GM12878 (cell line): Measurements from ENCODE around the gene CNR1. TPM values are rescaled to one million over a fixed set of nuclear protein-coding genes. Genes with fewer than 3 reads are reported as not detected.

Experiments used
- ATAC-seq: fragments of 200-7000 bp; cut with Tn5 transposase; 3 replicates; pipeline ENCODE4 v1.9.1; 2020; ENCODE audit warnings: mild to moderate bottlenecking, moderate library complexity
- BruUV-seq: library from RNA; stranded (reverse); fragments of 400-500 nt; replicated peaks from 2 replicates; lab custom pipeline; 2021; lab: Mats Ljungman, UMichigan
- CTCF ChIA-PET: fragments of 300-600 bp; sonication (Branson Sonifier 250); formaldehyde crosslinking; extraction: SDS; loops from one replicate; lab custom pipeline; 2021; ENCODE audit warnings: inconsistent platforms; lab: Yijun Ruan, JAX
- POLR2A ChIA-PET: fragments of 350-600 bp; formaldehyde crosslinking; extraction: SDS; loops from one replicate; lab custom pipeline; 2021; ENCODE audit warnings: inconsistent platforms; lab: Charles Lee
- RAD21 ChIA-PET: fragments of 300-600 bp; sonication (Branson Sonifier 250); formaldehyde crosslinking; loops from one replicate; lab custom pipeline; 2023; ENCODE audit warnings: antibody characterized with exemption; ENCODE audit not compliant: unreplicated experiment; lab: Charles Lee
- SMC1A ChIA-PET: fragments of 300-600 bp; sonication (Branson Sonifier 250); formaldehyde crosslinking; loops from one replicate; lab custom pipeline; 2023; ENCODE audit not compliant: unreplicated experiment, uncharacterized antibody; lab: Charles Lee
- DNase-seq: peaks from one replicate; pipeline ENCODE4 v3.0.0-alpha.2; 2011; ENCODE audit warnings: low read depth, low spot score
- FAIRE-seq: peaks from 3 replicates; lab custom pipeline; 2011; peaks lifted over from hg19 to GRCh38; lab: Jason Lieb, UNC
- H2AFZ ChIP-seq: 2 replicates; pipeline ENCODE4 v1.6.0; 2011; ENCODE audit warnings: low read depth, low read length, control low read depth; ENCODE audit not compliant: control insufficient read depth
- H3K27ac ChIP-seq: 2 replicates; pipeline ENCODE4 v1.5.1; 2011; ENCODE audit warnings: control low read depth; ENCODE audit not compliant: control insufficient read depth, insufficient read depth
- H3K27me3 ChIP-seq, 2 experiments: replicated peaks in 1 of 2; 2 replicates each; pipeline versions ENCODE4 v1.6.0 to v1.6.1; 2011; ENCODE audit warnings: low read length in 1 of 2; ENCODE audit not compliant: control insufficient read depth in 2 of 2, insufficient read depth in 2 of 2
- H3K36me3 ChIP-seq, 2 experiments: 2 replicates each; pipeline ENCODE4 v1.5.1; 2011; ENCODE audit warnings: low read length in 1 of 2; ENCODE audit not compliant: control insufficient read depth in 2 of 2, insufficient read depth in 2 of 2
- H3K4me1 ChIP-seq: 2 replicates; pipeline ENCODE4 v1.6.1; 2011; ENCODE audit warnings: mild to moderate bottlenecking, low read length, moderate library complexity, mixed read lengths; ENCODE audit not compliant: control insufficient read depth, insufficient read depth
- H3K4me2 ChIP-seq: 2 replicates; pipeline ENCODE4 v1.6.0; 2011; ENCODE audit warnings: control low read depth; ENCODE audit not compliant: control insufficient read depth, insufficient read depth
- H3K4me3 ChIP-seq: fragments of 200-600 bp; sonication (generic); 2 replicates; pipeline ENCODE4 v1.5.1; 2016
- H3K79me2 ChIP-seq: 2 replicates; pipeline ENCODE4 v1.6.0; 2011; ENCODE audit warnings: low read length; ENCODE audit not compliant: control insufficient read depth, insufficient read depth
- H3K9ac ChIP-seq: 2 replicates; pipeline ENCODE4 v1.8.0; 2011; ENCODE audit warnings: low read length, control low read depth, mixed read lengths; ENCODE audit not compliant: control insufficient read depth, insufficient read depth
- H3K9me3 ChIP-seq: replicated peaks from 3 replicates; pipeline ENCODE4 v1.5.1; 2011; ENCODE audit warnings: mild to moderate bottlenecking, low read length; ENCODE audit not compliant: control insufficient read depth, insufficient read depth
- H4K20me1 ChIP-seq: 2 replicates; pipeline ENCODE4 v1.6.0; 2011; ENCODE audit not compliant: control insufficient read depth, insufficient read depth
- CHD4 ChIP-seq: fragments of 200-600 bp; sonication (generic); IDR thresholded peaks from 2 replicates; pipeline ENCODE4 v1.6.1; 2016; ENCODE audit warnings: mild to moderate bottlenecking
- MYB ChIP-seq: fragments of 150-350 bp; IDR thresholded peaks from 2 replicates; pipeline ENCODE4 v1.6.1; 2014; ENCODE audit warnings: mild to moderate bottlenecking, low read depth, low read length, borderline replicate concordance
- NKRF ChIP-seq: fragments of 450-650 bp; conservative IDR thresholded peaks from 2 replicates; pipeline ENCODE4 v1.6.1; 2017; ENCODE audit warnings: mild to moderate bottlenecking, moderate library complexity
- RAD51 ChIP-seq: fragments of 450-650 bp; IDR thresholded peaks from 2 replicates; pipeline ENCODE4 v1.6.1; 2016; ENCODE audit warnings: moderate library complexity, mild to moderate bottlenecking, inconsistent platforms
- WGBS: methylation state at CpG from one replicate; pipeline ENCODE4 v1.1.6; 2016; ENCODE audit warnings: low lambda C conversion rate; ENCODE audit not compliant: insufficient replicate concordance, insufficient coverage; ENCODE audit errors: missing lambda C conversion rate; 5-methylcytosine and 5-hydroxymethylcytosine counted together
- in situ Hi-C: fragments of 300-500 bp; cut with MboI; formaldehyde crosslinking; loops from 9 replicates; pipeline ENCODE4 v1.14.3; 2018; ENCODE audit warnings: mixed read lengths
- intact Hi-C: fragments of 100-400 bp; cut with micrococcal nuclease; formaldehyde crosslinking; loops from one replicate; pipeline ENCODE4 v1.14.2; 2022; ENCODE audit not compliant: unreplicated experiment
- polyA plus RNA-seq, 11 experiments: library from polyadenylated mRNA; depleted of rRNA in 4 of 11; unstranded in 6 of 11; stranded (reverse) in 5 of 11; fragments of >200 nt; fragmentation: Nextera tagmentation in 4 of 11; fragmentation: Illumina TruSeq in 1 of 11; extraction: Ambion mirVana in 4 of 11; extraction: Trizol in 1 of 11; gene quantifications; 1 replicate in 1 of 11; 2 replicates in 10 of 11; pipeline versions ENCODE4 v1.2.1 to v1.2.3, GENCODE V29; 2011 to 2016; ENCODE audit warnings: inconsistent platforms in 2 of 11, missing spikeins in 2 of 11, low read depth in 1 of 11
- total RNA-seq, 4 experiments: library from RNA; depleted of rRNA in 3 of 4; stranded (reverse); fragments of >200 nt in 3 of 4; fragmentation: Illumina TruSeq in 1 of 4; extraction: Trizol in 1 of 4; gene quantifications; 2 replicates each; pipeline versions ENCODE4 v1.2.1 to v1.2.3, GENCODE V29; 2013 to 2021

The CNR1 gene
- total and polyA plus RNA-seq, 10 of the 15 experiments (the other 5 are each of a cell fraction or from before 2014, with no cell fraction given): 2.2 to 15.4 (median 8.5) TPM

GRCh38 chr6:88171312-88171711, 5.2 kb upstream of the CNR1 start:
- Histone ChIP-seq H3K4me2 (no peak overlapping the region), H3K36me3 (no peaks in the 10 kb centered on the region), H3K27me3 (0 out of 4 replicates have a peak, but pooled peaks cover 0 to 6% of the 10 kb centered on the region in 2 experiments), H3K4me1 (no peaks in the 10 kb centered on the region), H3K9ac (no peak overlapping the region), H2AFZ (no peak overlapping the region), H3K27ac (no peak overlapping the region), H3K79me2 (no peaks in the 10 kb centered on the region), H3K9me3 (no peaks in the 10 kb centered on the region), H3K4me3 (no peak overlapping the region), H4K20me1 (no peaks in the 10 kb centered on the region)
- 96% methylated on average over 2 of the region's 2 CpGs for WGBS
- in situ Hi-C loops (no loop called here), intact Hi-C loops (no loop called here)
- CTCF ChIA-PET: interaction anchor here (1.0 to 2.2 kb wide), 2 partner anchors 340 to 699 kb away, joined by 4 to 8 read pairs; no protein-coding TSS in a partner anchor
- ATAC-seq (no peak), DNase-seq (no peak), FAIRE-seq (no peak)
- POLR2A ChIA-PET: interaction anchor here (0.6 kb wide), 1 partner anchor 481 kb away, joined by 4 read pairs; no protein-coding TSS in a partner anchor
- BruUV-seq: no TSS peak
- RAD21 ChIA-PET: interaction anchor here (1.0 kb wide), 1 partner anchor 242 kb away, joined by 4 read pairs; no protein-coding TSS in a partner anchor
- SMC1A ChIA-PET: interaction anchor here (0.8 to 2.5 kb wide), 9 partner anchors 10 to 702 kb away, joined by 3 to 10 read pairs (median 4); no protein-coding TSS in a partner anchor
- TF ChIP-seq CHD4: no peak
- TF ChIP-seq MYB: no peak
- no peak for TF ChIP-seq NKRF
- no peak for TF ChIP-seq RAD51
